ENCODE data around the gene AIDA.
A peak's percentile ranks its signal among the peaks of the same experiment; 100 is the strongest.

DNA sequence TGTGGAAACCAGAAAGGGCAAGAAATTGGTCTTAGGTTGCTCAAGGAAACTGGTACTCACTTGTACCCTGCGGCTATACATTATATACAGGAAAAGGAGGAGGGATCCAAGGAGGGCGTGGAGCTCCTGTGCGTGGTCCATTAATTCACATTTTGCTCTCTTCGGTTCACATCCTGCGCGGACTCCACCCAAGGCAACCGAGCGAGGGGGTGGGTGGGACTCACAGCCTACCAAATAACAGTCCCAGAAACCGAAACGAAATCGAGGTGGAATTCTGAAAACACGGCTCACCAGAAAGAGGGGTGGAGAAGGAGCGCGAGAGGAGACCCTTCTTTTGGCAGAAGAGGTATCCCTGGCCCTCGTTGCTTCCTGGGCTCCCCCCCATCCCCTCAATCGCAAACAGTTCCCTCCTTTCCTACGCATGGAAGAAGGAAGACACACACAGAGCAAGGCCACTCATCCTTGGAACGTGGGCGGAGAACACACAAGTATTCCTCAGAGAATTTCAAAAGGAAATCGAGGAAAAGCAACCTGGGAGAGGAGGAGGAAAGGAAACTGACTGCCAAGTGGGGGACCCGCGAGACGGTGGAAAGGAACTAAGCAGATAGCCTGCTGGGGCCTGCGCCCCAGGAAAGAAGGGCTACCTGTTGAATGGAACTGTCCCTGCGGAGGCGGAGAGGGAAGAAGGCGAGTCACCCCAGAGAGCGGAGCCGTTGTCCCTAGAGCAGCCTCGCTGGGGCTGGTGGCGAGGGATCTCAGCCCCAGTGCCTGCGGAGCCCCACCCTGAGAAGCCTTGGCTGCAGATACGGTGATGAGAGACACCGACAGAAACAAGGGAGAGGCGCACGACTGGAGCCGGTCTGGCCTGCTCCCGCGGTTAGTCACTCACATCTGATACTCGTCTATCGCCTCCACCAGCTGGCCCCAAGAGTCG is 705 bp downstream of the AIDA start:
- TF ChIP-seq, protein P1, sequence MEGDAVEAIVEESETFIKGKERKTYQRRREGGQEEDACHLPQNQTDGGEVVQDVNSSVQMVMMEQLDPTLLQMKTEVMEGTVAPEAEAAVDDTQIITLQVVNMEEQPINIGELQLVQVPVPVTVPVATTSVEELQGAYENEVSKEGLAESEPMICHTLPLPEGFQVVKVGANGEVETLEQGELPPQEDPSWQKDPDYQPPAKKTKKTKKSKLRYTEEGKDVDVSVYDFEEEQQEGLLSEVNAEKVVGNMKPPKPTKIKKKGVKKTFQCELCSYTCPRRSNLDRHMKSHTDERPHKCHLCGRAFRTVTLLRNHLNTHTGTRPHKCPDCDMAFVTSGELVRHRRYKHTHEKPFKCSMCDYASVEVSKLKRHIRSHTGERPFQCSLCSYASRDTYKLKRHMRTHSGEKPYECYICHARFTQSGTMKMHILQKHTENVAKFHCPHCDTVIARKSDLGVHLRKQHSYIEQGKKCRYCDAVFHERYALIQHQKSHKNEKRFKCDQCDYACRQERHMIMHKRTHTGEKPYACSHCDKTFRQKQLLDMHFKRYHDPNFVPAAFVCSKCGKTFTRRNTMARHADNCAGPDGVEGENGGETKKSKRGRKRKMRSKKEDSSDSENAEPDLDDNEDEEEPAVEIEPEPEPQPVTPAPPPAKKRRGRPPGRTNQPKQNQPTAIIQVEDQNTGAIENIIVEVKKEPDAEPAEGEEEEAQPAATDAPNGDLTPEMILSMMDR (IDR thresholded peaks at IDR 0.05): no peak
- TF ChIP-seq, protein P2, sequence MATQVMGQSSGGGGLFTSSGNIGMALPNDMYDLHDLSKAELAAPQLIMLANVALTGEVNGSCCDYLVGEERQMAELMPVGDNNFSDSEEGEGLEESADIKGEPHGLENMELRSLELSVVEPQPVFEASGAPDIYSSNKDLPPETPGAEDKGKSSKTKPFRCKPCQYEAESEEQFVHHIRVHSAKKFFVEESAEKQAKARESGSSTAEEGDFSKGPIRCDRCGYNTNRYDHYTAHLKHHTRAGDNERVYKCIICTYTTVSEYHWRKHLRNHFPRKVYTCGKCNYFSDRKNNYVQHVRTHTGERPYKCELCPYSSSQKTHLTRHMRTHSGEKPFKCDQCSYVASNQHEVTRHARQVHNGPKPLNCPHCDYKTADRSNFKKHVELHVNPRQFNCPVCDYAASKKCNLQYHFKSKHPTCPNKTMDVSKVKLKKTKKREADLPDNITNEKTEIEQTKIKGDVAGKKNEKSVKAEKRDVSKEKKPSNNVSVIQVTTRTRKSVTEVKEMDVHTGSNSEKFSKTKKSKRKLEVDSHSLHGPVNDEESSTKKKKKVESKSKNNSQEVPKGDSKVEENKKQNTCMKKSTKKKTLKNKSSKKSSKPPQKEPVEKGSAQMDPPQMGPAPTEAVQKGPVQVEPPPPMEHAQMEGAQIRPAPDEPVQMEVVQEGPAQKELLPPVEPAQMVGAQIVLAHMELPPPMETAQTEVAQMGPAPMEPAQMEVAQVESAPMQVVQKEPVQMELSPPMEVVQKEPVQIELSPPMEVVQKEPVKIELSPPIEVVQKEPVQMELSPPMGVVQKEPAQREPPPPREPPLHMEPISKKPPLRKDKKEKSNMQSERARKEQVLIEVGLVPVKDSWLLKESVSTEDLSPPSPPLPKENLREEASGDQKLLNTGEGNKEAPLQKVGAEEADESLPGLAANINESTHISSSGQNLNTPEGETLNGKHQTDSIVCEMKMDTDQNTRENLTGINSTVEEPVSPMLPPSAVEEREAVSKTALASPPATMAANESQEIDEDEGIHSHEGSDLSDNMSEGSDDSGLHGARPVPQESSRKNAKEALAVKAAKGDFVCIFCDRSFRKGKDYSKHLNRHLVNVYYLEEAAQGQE (IDR thresholded peaks at IDR 0.05; ENCODE audit: insufficient read depth in 1 of 2, low read depth in 2 of 2, low read length in 1 of 2): no peak
- TF ChIP-seq SIN3A (IDR thresholded peaks at IDR 0.05; ENCODE audit: borderline replicate concordance, insufficient read depth, low read depth, low read length) (peak; percentile 58), POLR2AphosphoS5 (IDR thresholded peaks at IDR 0.05; ENCODE audit: low read depth, low read length) (no peak; the same call in 1 of the 2 replicates)

Measured in Panc1 (cell line).